HG02642 (cell line): ENCODE data around the gene RPS6KB2.

Experiments used
- ATAC-seq: cut with Tn5 transposase; IDR thresholded peaks from one replicate; pipeline ENCODE4 v1.9.1; 2021; ENCODE audit warnings: mild to moderate bottlenecking; ENCODE audit not compliant: unreplicated experiment, poor library complexity

Gene RPS6KB2

GRCh38 chr11:67483831-67484665, 55.8 kb downstream of the RPS6KB2 start:
- ATAC-seq, result no peak

- no peak for ATAC-seq
These were observed 56.6 kb downstream of the RPS6KB2 start for GRCh38 chr11:67484847-67485311.
